IMR-90 (cell line): ENCODE results near the gene FBXO22. TPM values are rescaled to one million over a fixed set of nuclear protein-coding genes. Genes with fewer than 3 reads are reported as not detected.
A peak's percentile ranks its signal among the peaks of the same experiment; 100 is the strongest.

Source experiments
- ATAC-seq: fragments of 200-7000 bp; cut with Tn5 transposase; 2 replicates; pipeline ENCODE4 v1.9.1; 2020; ENCODE audit warnings: low read depth, mild to moderate bottlenecking, moderate library complexity
- BruUV-seq: library from RNA; stranded (reverse); fragments of 400-500 nt; replicated peaks from 2 replicates; lab custom pipeline; 2021; lab: Mats Ljungman, UMichigan
- CTCF ChIA-PET: fragments of 300-600 bp; formaldehyde crosslinking; extraction: SDS; loops from one replicate; lab custom pipeline; 2021; ENCODE audit warnings: antibody characterized with exemption; lab: Yijun Ruan, JAX
- POLR2A ChIA-PET: fragments of 300-600 bp; sonication (Branson Sonifier 250); formaldehyde crosslinking; loops from one replicate; lab custom pipeline; 2022; ENCODE audit warnings: antibody characterized with exemption; ENCODE audit not compliant: unreplicated experiment; lab: Charles Lee
- DNase-seq: peaks from one replicate; pipeline ENCODE4 v3.0.0; 2013
- H2AFZ ChIP-seq: replicated peaks from 2 replicates; pipeline ENCODE3; 2013; ENCODE audit warnings: low read length, mild to moderate bottlenecking; ENCODE audit not compliant: poor library complexity
- H2AK5ac ChIP-seq: 2 replicates; pipeline ENCODE4 v1.6.1; 2013; ENCODE audit warnings: low read depth, low read length, inconsistent platforms
- H2AK9ac ChIP-seq: replicated peaks from 2 replicates; pipeline ENCODE3; 2013; ENCODE audit warnings: mild to moderate bottlenecking, low read depth, low read length, moderate library complexity; ENCODE audit not compliant: poor library complexity
- H2BK120ac ChIP-seq: 2 replicates; pipeline ENCODE4 v1.6.1; 2013; ENCODE audit warnings: low read depth, low read length, inconsistent platforms
- H2BK15ac ChIP-seq: 3 replicates; pipeline ENCODE4 v1.6.1; 2013; ENCODE audit warnings: low read depth, low read length, inconsistent platforms
- H2BK20ac ChIP-seq: 2 replicates; pipeline ENCODE4 v1.6.1; 2013; ENCODE audit warnings: low read depth, mild to moderate bottlenecking, inconsistent platforms, low read length, moderate library complexity
- H2BK5ac ChIP-seq: 2 replicates; pipeline ENCODE4 v1.6.1; 2013; ENCODE audit warnings: mild to moderate bottlenecking, low read depth, low read length, inconsistent platforms; ENCODE audit not compliant: poor library complexity, severe bottlenecking
- H3K14ac ChIP-seq: replicated peaks from 2 replicates; pipeline ENCODE4 v1.6.1; 2013; ENCODE audit warnings: low read depth, low read length, inconsistent platforms
- H3K18ac ChIP-seq: 2 replicates; pipeline ENCODE4 v1.6.1; 2013; ENCODE audit warnings: low read depth, low read length, control low read depth
- H3K23ac ChIP-seq: 2 replicates; pipeline ENCODE4 v1.6.1; 2013; ENCODE audit warnings: low read depth, low read length, inconsistent platforms
- H3K27ac ChIP-seq: 2 replicates; pipeline ENCODE4 v1.5.1; 2013; ENCODE audit warnings: mild to moderate bottlenecking, control low read depth, low read length; ENCODE audit not compliant: insufficient read depth
- H3K27me3 ChIP-seq: 2 replicates; pipeline ENCODE4 v1.6.1; 2013; ENCODE audit warnings: low read length; ENCODE audit not compliant: control insufficient read depth, insufficient read depth
- H3K36me3 ChIP-seq: 2 replicates; pipeline ENCODE4 v1.6.1; 2013; ENCODE audit warnings: low read length, mixed read lengths; ENCODE audit not compliant: control insufficient read depth, insufficient read depth
- H3K4ac ChIP-seq: 2 replicates; pipeline ENCODE4 v1.6.1; 2013; ENCODE audit warnings: low read depth, low read length, inconsistent platforms
- H3K4me1 ChIP-seq: 2 replicates; pipeline ENCODE4 v1.6.1; 2013; ENCODE audit warnings: low read length, mixed read lengths; ENCODE audit not compliant: control insufficient read depth, insufficient read depth
- H3K4me2 ChIP-seq: 2 replicates; pipeline ENCODE4 v1.6.1; 2013; ENCODE audit warnings: low read depth, mild to moderate bottlenecking, control low read depth, low read length, moderate library complexity
- H3K4me3 ChIP-seq: 2 replicates; pipeline ENCODE4 v1.5.1; 2013; ENCODE audit warnings: low read depth, mild to moderate bottlenecking, control low read depth, low read length, moderate library complexity; ENCODE audit not compliant: insufficient read depth
- H3K56ac ChIP-seq: 2 replicates; pipeline ENCODE4 v1.6.1; 2013; ENCODE audit warnings: low read length, inconsistent platforms; ENCODE audit not compliant: insufficient read depth; ENCODE audit errors: extremely low read depth
- H3K79me1 ChIP-seq, 2 experiments: 2 replicates each; pipeline ENCODE4 v1.6.1; 2013; ENCODE audit warnings: low read length in 2 of 2, inconsistent platforms in 1 of 2, low read depth in 1 of 2
- H3K9ac ChIP-seq: 2 replicates; pipeline ENCODE4 v1.6.1; 2013; ENCODE audit warnings: low read depth, low read length, control low read depth
- H3K9me1 ChIP-seq: 2 replicates; pipeline ENCODE4 v1.6.1; 2013; ENCODE audit warnings: low read length, inconsistent platforms; ENCODE audit not compliant: insufficient read depth
- H3K9me3 ChIP-seq: 2 replicates; pipeline ENCODE4 v1.6.1; 2013; ENCODE audit warnings: low read length; ENCODE audit not compliant: control insufficient read depth, insufficient read depth
- H4K20me1 ChIP-seq: 2 replicates; pipeline ENCODE4 v1.6.1; 2013; ENCODE audit warnings: low read length, inconsistent platforms; ENCODE audit not compliant: insufficient read depth
- H4K5ac ChIP-seq: 2 replicates; pipeline ENCODE4 v1.6.1; 2013; ENCODE audit warnings: mild to moderate bottlenecking, low read depth, low read length, control low read depth
- H4K8ac ChIP-seq, 2 experiments: 2 replicates each; pipeline ENCODE4 v1.6.1; 2013; ENCODE audit warnings: low read depth in 2 of 2, low read length in 2 of 2, control low read depth in 1 of 2, inconsistent platforms in 1 of 2
- H4K91ac ChIP-seq: 2 replicates; pipeline ENCODE4 v1.6.1; 2013; ENCODE audit warnings: low read depth, low read length, inconsistent platforms; ENCODE audit not compliant: insufficient read depth
- BHLHE40 ChIP-seq: fragments of 150-350 bp; IDR thresholded peaks from 2 replicates; pipeline ENCODE4 v1.6.1; 2016; ENCODE audit warnings: mild to moderate bottlenecking, low read depth, low read length
- CEBPB ChIP-seq: IDR thresholded peaks from 2 replicates; pipeline ENCODE4 v1.6.1; 2012; ENCODE audit warnings: low read depth, low read length, improper control_type of control experiment
- CHD1 ChIP-seq: IDR thresholded peaks from 2 replicates; pipeline ENCODE4 v1.6.1; 2012; ENCODE audit warnings: low read depth, low read length, improper control_type of control experiment
- CTCF ChIP-seq: conservative IDR thresholded peaks from 2 replicates; pipeline ENCODE4 v1.5.1; 2012; ENCODE audit warnings: mild to moderate bottlenecking, low read depth, low read length, improper control_type of control experiment
- ELK1 ChIP-seq: fragments of 150-350 bp; IDR thresholded peaks from 2 replicates; pipeline ENCODE4 v1.6.1; 2016; ENCODE audit warnings: low read depth, mild to moderate bottlenecking, low read length, moderate library complexity, borderline replicate concordance
- FOS ChIP-seq: fragments of 150-350 bp; IDR thresholded peaks from 2 replicates; pipeline ENCODE4 v1.6.1; 2016; ENCODE audit warnings: low read depth, low read length
- MAFK ChIP-seq: IDR thresholded peaks from 2 replicates; pipeline ENCODE4 v1.6.1; 2012; ENCODE audit warnings: low read depth, low read length, improper control_type of control experiment
- MAZ ChIP-seq: IDR thresholded peaks from 2 replicates; pipeline ENCODE4 v1.6.1; 2012; ENCODE audit warnings: low read depth, mild to moderate bottlenecking, low read length, improper control_type of control experiment, moderate library complexity, borderline replicate concordance
- MXI1 ChIP-seq: IDR thresholded peaks from 2 replicates; pipeline ENCODE4 v1.6.1; 2012; ENCODE audit warnings: low read depth, mild to moderate bottlenecking, low read length, moderate library complexity, borderline replicate concordance
- NFE2L2 ChIP-seq: fragments of 150-350 bp; IDR thresholded peaks from 2 replicates; pipeline ENCODE4 v1.6.1; 2016; ENCODE audit warnings: low read depth, mild to moderate bottlenecking, low read length
- POLR2A ChIP-seq: IDR thresholded peaks from 2 replicates; pipeline ENCODE4 v1.6.1; 2012; ENCODE audit warnings: mild to moderate bottlenecking, low read depth, low read length
- RAD21 ChIP-seq: IDR thresholded peaks from 2 replicates; pipeline ENCODE4 v1.6.1; 2012; ENCODE audit warnings: low read length, improper control_type of control experiment
- RCOR1 ChIP-seq: IDR thresholded peaks from 2 replicates; pipeline ENCODE4 v1.6.1; 2012; ENCODE audit warnings: mild to moderate bottlenecking, low read length, improper control_type of control experiment; ENCODE audit not compliant: insufficient replicate concordance
- RFX5 ChIP-seq: IDR thresholded peaks from 2 replicates; pipeline ENCODE4 v1.8.0; 2012; ENCODE audit warnings: low read depth, mild to moderate bottlenecking, low read length, moderate library complexity
- SMC3 ChIP-seq: fragments of 150-350 bp; IDR thresholded peaks from 2 replicates; pipeline ENCODE4 v1.6.1; 2016; ENCODE audit warnings: low read depth, mild to moderate bottlenecking, antibody characterized with exemption, low read length, moderate library complexity
- USF2 ChIP-seq: fragments of 150-350 bp; IDR thresholded peaks from 2 replicates; pipeline ENCODE4 v1.6.1; 2017; ENCODE audit warnings: mild to moderate bottlenecking, antibody characterized with exemption, low read length, low read depth
- WGBS, 2 experiments: methylation state at CpG; one replicate each; pipeline versions ENCODE4 v1.1.5 to v1.1.7; 2013; ENCODE audit warnings: missing lambda C conversion rate in 2 of 2; ENCODE audit not compliant: insufficient read length in 1 of 2; ENCODE audit errors: extremely low coverage in 2 of 2; 5-methylcytosine and 5-hydroxymethylcytosine counted together
- dilution Hi-C: fragments of 300-500 bp; cut with HindIII; formaldehyde crosslinking; loops from one replicate; pipeline ENCODE4 v1.14.3; 2018; ENCODE audit warnings: low sequenced_read_pairs; ENCODE audit not compliant: unreplicated experiment
- in situ Hi-C: fragments of 300-500 bp; cut with MboI; formaldehyde crosslinking; loops from 3 replicates; pipeline ENCODE4 v1.14.3; 2019; ENCODE audit warnings: low sequenced_read_pairs, inconsistent platforms, mixed read lengths
- intact Hi-C: fragments of 100-400 bp; cut with micrococcal nuclease; formaldehyde crosslinking; loops from 2 replicates; pipeline ENCODE4 v1.10.0; 2022
- polyA plus RNA-seq, 3 experiments: library from polyadenylated mRNA; depleted of rRNA; stranded (reverse); fragments of >200 nt; gene quantifications; 2 replicates each; pipeline ENCODE4 v1.2.3, GENCODE V29; 2012; ENCODE audit warnings: low replicate concordance in 1 of 3
- total RNA-seq: library from RNA; depleted of rRNA; stranded (reverse); fragments of >200 nt; gene quantifications from 2 replicates; pipeline ENCODE4 v1.2.3, GENCODE V29; 2012

The FBXO22 gene
- total and polyA plus RNA-seq, 2 of the 4 experiments (the other 2 are of a cell fraction), result 22.4 to 45.2 TPM

- Histone ChIP-seq H2AFZ (no peak overlapping the region), H2BK15ac (no peak overlapping the region), H3K9me1 (peaks cover 19% of the 10 kb centered on the region), H3K79me1 (peaks cover 31 to 67% of the 10 kb centered on the region in 2 experiments), H4K5ac (no peak overlapping the region), H3K4me3 (no peak overlapping the region), H3K27me3 (no peaks in the 10 kb centered on the region), H3K4me1 (peaks cover 4% of the 10 kb centered on the region), H3K56ac (no peak overlapping the region), H4K91ac (no peak overlapping the region), H3K4me2 (no peak overlapping the region), H3K14ac (no peak overlapping the region), H3K4ac (no peak overlapping the region), H2AK9ac (no peak overlapping the region), H2BK120ac (no peak overlapping the region), H3K27ac (no peak overlapping the region), H3K23ac (no peak overlapping the region), H3K36me3 (peaks cover 14% of the 10 kb centered on the region), H2BK5ac (no peak overlapping the region), H3K18ac (no peak overlapping the region), H4K20me1 (peaks cover 40% of the 10 kb centered on the region), H3K9ac (no peak overlapping the region), H2AK5ac (no peak overlapping the region), H4K8ac (no peak overlapping the region), H3K9me3 (no peaks in the 10 kb centered on the region), H2BK20ac (no peak overlapping the region)
- dilution Hi-C loops (no loop called here), intact Hi-C loops (loop anchor here (2.0 kb wide), 1 partner anchor 109 kb away; no protein-coding TSS in a partner anchor), in situ Hi-C loops (no loop called here)
- no TSS peak for BruUV-seq
- 88% methylated on average over 1 of the region's 1 CpG; no CpG with 5 or more reads in 1 of the 2 experiments for WGBS, 2 experiments
- DNase-seq (peak; percentile 23), ATAC-seq (no peak)
- POLR2A ChIA-PET, result no interaction called here
- CTCF ChIA-PET, result interaction anchor here (0.6 to 1.2 kb wide), 2 partner anchors 9 to 44 kb away, joined by 3 to 4 read pairs; no protein-coding TSS in a partner anchor
- TF ChIP-seq USF2 (no peak), RCOR1 (no peak), RFX5 (no peak), NFE2L2 (no peak), ELK1 (no peak), POLR2A (no peak), CHD1 (no peak), CEBPB (no peak), BHLHE40 (no peak), SMC3 (no peak), MAFK (no peak), CTCF (no peak), RAD21 (no peak), MAZ (no peak), MXI1 (no peak), FOS (no peak)
Measured at GRCh38 chr15:75920079-75920478, 16.4 kb downstream of the FBXO22 start.
